ENCODE results near the gene ERP29.

ERP29 gene

DNA sequence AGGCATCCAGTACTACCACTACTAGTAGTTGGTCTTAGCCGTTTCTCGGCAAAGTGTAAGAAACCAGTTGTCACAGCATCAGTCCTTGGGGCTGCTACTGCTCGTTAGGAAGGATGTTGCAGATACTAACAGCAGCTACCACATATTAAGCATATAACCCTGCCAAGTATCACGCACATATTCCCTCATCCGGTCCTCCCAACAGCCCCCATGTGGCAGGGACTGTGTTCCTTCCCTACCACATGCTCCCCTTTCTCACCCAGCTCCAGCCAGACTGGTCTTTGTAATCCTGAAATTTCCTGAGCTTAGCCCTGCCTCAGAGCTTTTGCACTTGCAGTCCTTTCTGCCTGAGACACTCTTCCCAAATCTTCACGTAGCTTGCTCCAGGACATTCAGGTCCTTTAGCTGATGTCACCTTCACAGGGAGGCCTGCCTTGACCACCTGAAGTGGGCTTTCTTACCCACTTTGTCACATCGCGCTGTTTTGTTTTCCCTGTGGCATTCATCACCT is 7.8 kb downstream of the ERP29 start:
- DNase-seq (ENCODE audit: low spot score): no peak
- TF ChIP-seq, protein P1, sequence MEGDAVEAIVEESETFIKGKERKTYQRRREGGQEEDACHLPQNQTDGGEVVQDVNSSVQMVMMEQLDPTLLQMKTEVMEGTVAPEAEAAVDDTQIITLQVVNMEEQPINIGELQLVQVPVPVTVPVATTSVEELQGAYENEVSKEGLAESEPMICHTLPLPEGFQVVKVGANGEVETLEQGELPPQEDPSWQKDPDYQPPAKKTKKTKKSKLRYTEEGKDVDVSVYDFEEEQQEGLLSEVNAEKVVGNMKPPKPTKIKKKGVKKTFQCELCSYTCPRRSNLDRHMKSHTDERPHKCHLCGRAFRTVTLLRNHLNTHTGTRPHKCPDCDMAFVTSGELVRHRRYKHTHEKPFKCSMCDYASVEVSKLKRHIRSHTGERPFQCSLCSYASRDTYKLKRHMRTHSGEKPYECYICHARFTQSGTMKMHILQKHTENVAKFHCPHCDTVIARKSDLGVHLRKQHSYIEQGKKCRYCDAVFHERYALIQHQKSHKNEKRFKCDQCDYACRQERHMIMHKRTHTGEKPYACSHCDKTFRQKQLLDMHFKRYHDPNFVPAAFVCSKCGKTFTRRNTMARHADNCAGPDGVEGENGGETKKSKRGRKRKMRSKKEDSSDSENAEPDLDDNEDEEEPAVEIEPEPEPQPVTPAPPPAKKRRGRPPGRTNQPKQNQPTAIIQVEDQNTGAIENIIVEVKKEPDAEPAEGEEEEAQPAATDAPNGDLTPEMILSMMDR (IDR thresholded peaks at IDR 0.05; ENCODE audit: borderline replicate concordance, control extremely low read depth, extremely low read depth, insufficient read depth, missing control alignments): no peak
- in situ Hi-C loops (cut with MboI; ENCODE audit: low sequenced_read_pairs, unreplicated experiment): no loop called here

DNA sequence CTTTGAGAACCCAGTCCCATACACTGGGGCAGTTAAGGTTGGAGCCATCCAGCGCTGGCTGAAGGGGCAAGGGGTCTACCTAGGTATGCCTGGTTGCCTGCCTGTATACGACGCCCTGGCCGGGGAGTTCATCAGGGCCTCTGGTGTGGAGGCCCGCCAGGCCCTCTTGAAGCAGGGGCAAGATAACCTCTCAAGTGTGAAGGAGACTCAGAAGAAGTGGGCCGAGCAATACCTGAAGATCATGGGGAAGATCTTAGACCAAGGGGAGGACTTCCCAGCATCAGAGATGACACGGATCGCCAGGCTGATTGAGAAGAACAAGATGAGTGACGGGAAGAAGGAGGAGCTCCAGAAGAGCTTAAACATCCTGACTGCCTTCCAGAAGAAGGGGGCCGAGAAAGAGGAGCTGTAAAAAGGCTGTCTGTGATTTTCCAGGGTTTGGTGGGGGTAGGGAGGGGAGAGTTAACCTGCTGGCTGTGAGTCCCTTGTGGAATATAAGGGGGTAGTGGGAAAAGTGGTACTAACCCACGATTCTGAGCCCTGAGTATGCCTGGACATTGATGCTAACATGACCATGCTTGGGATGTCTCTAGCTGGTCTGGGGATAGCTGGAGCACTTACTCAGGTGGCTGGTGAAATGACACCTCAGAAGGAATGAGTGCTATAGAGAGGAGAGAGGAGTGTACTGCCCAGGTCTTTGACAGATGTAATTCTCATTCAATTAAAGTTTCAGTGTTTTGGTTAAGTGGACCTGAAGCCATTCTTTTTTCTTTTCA is 9.2 kb downstream of the ERP29 start:
- TF ChIP-seq, protein P1 (IDR thresholded peaks at IDR 0.05; ENCODE audit: borderline replicate concordance, control extremely low read depth, extremely low read depth, insufficient read depth, missing control alignments): no peak

DNA sequence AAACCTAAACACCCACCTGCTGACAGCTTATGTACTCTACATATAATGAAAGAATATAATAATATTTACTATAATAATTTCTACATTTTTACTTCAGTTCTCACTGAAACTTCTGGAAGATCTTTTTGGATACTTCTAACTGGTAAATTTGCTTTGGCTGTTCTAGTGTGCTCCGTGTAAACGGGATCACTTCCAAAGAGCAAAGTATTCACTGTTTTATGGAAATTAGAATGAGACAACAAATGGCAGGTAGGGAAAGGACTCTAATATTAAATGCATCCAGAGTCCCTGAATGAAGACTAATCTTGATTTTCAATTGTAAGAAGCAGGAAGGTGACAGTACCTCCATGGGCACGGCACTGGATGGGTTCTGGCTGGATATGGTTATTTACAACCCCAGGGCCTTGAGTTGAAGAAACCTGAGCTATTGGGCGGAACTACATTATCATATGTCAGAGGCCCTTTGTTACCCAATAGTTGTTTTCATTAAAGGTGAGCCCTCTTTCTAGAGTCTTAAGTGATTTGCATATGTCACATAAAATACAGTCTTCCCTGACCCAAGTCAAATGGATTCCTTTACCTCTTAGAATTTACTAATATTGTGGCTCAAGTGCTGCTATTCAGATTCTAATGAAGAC is 10.7 kb downstream of the ERP29 start:
- in situ Hi-C loops (cut with MboI; ENCODE audit: low sequenced_read_pairs, unreplicated experiment): no loop called here
- no peak for DNase-seq (ENCODE audit: low spot score)
- TF ChIP-seq, protein P1 (IDR thresholded peaks at IDR 0.05; ENCODE audit: borderline replicate concordance, control extremely low read depth, extremely low read depth, insufficient read depth, missing control alignments): no peak

More for the DNA sequence above, 9.2 kb downstream of the ERP29 start:
- in situ Hi-C loops (cut with MboI; ENCODE audit: low sequenced_read_pairs, unreplicated experiment): no loop called here
- no peak for DNase-seq (ENCODE audit: low spot score)

DNA sequence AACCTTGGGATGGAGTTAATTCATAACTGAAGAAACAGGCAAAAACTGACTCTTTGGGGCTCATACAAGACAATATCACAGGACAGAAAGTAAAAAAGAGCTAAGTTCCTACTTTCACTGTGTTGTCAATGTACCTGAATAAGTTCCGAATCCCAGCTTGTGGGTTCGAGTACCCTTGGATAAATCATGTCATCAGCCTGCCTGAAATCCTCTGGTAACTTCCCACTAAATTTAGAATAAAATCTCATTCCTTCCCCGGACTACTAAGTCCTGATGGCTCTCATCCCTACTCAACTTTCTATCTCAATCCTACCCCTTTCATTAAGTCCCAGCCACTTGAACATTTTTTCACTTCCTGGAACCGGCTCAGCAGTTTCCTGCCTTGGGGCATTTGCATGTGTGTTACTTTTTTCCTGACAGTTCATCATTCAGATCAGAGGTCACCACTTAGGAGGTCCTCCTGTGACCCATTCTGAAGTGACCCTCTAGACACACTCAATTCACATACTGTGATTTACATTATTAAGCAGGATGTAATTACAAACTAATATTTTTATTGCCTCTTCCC is 12.7 kb downstream of the ERP29 start:
- in situ Hi-C loops (cut with MboI; ENCODE audit: low sequenced_read_pairs, unreplicated experiment): no loop called here
- TF ChIP-seq, protein P1 (IDR thresholded peaks at IDR 0.05; ENCODE audit: borderline replicate concordance, control extremely low read depth, extremely low read depth, insufficient read depth, missing control alignments): no peak

DNA sequence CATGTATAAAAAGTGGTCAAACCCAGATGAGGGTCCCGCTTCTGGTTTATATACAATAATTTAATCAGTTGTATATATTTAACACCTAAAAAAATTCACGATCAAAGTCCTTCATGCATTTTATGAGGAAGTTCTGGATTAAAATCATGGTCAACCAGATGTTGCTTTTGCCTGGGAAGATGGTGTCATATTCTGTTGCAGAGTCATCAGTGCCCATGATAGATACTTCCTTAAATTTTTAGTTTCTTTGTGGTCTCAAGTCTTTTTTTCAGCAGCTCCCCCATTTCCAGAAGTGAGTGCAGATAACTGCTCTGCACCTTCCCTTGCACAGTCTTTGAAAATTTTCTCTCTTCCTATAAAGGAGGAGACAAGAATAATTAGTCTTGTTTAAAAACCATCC is 16.1 kb downstream of the ERP29 start:
- TF ChIP-seq, protein P1 (IDR thresholded peaks at IDR 0.05; ENCODE audit: borderline replicate concordance, control extremely low read depth, extremely low read depth, insufficient read depth, missing control alignments): no peak
- no peak for DNase-seq (ENCODE audit: low spot score)
- in situ Hi-C loops (cut with MboI; ENCODE audit: low sequenced_read_pairs, unreplicated experiment): no loop called here

More for the DNA sequence above, 12.7 kb downstream of the ERP29 start:
- DNase-seq (ENCODE audit: low spot score): no peak

DNA sequence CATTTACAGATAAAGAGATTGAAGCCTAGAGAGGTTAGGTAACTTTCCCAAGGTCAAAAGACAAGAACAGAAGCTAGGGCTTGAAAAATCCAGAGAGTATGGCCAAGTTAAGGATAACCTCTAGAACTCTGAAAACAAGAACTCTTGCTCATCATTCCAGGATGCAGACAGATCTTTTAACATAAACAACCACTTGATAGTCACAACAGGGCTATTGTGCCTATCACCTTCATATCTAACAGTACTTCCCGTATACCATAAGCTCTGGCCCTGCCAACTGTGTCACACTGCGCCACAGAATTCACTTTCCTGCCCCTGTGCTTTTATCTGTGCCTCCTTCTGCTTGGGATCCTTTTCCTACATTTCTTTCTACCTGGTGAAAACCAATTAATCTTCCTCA is 18.2 kb downstream of the ERP29 start:
- TF ChIP-seq, protein P1 (IDR thresholded peaks at IDR 0.05; ENCODE audit: borderline replicate concordance, control extremely low read depth, extremely low read depth, insufficient read depth, missing control alignments): no peak
- DNase-seq (ENCODE audit: low spot score): no peak
- in situ Hi-C loops (cut with MboI; ENCODE audit: low sequenced_read_pairs, unreplicated experiment): no loop called here
